ENCODE measurements around the gene HAVCR2. TPM values are rescaled to one million over a fixed set of nuclear protein-coding genes. Genes with fewer than 3 reads are reported as not detected.
"Not testable (repeated sequence)": the region's sequence is repeated elsewhere in the genome, so short reads cannot be mapped to it uniquely, and the experiment has no call there.

The HAVCR2 gene
- total RNA-seq, 2 experiments from 2014 or later: 73.8 to 76.9 TPM

- ATAC-seq (ENCODE audit: low read depth): peak; percentile 82
- Mint-ChIP-seq H3K27ac (peak overlapping the region; percentile 76), H3K9me3 (peaks cover 5% of the 10 kb centered on the region), H3K4me1 (peaks cover 23% of the 10 kb centered on the region), H3K4me3 (peak overlapping the region; percentile 78), H3K36me3 (peaks cover 50% of the 10 kb centered on the region), H3K27me3 (no peaks in the 10 kb centered on the region)
- no peak for DNase-seq
- POLR2A ChIA-PET: interaction anchor here (1.1 to 2.1 kb wide), 3 partner anchors 26 to 92 kb away, joined by 3 to 7 read pairs (median 3); partner anchors contain the start of gene MED7
These were observed 58.8 kb downstream of the HAVCR2 start for GRCh38 chr5:157050050-157050449.

- Mint-ChIP-seq H3K27ac (peak overlapping the region; percentile 76), H3K4me1 (peaks cover 25% of the 10 kb centered on the region), H3K27me3 (no peaks in the 10 kb centered on the region), H3K9me3 (peaks cover 5% of the 10 kb centered on the region), H3K4me3 (peak overlapping the region; percentile 78), H3K36me3 (peaks cover 50% of the 10 kb centered on the region)
- DNase-seq (no peak), ATAC-seq (ENCODE audit: low read depth) (no peak)
- POLR2A ChIA-PET: interaction anchor here (1.1 to 2.1 kb wide), 3 partner anchors 26 to 93 kb away, joined by 3 to 7 read pairs (median 3); partner anchors contain the start of gene MED7
These were observed 59.2 kb downstream of the HAVCR2 start for GRCh38 chr5:157049605-157050004.

DNA sequence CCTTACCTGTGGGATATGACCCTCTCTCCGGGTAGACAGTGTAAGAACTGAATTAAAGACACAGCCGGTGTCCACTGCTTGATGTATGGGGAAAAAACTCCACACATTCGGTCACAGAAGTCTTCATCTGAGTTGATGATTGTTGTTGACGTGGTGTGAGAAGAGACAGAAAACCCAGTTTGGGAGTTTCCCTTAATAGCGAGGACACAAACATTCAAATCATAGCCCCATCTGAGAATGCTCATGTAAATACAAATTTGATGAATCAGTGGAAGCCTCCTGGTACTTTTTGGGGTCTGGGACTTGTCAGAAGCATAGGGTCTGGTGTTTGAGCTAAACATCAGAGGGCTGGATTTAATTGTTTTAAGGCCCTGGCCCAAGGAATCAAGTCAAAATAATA, 60.9 kb downstream of the HAVCR2 start:
- peaks cover 5% of the 10 kb centered on the region for H3K9me3 Mint-ChIP-seq
- H3K36me3 Mint-ChIP-seq: peaks cover 52% of the 10 kb centered on the region
- no peak overlapping the region for H3K4me3 Mint-ChIP-seq

GRCh38 chr5:157047016-157047415, 61.8 kb downstream of the HAVCR2 start:
- H3K27me3 Mint-ChIP-seq; ATAC-seq (ENCODE audit: low read depth); H3K9me3 Mint-ChIP-seq; POLR2A ChIA-PET; H3K27ac Mint-ChIP-seq; DNase-seq; H3K4me3 Mint-ChIP-seq: not testable (repeated sequence)
- Mint-ChIP-seq H3K36me3 (peaks cover 46% of the 10 kb centered on the region), H3K4me1 (peaks cover 33% of the 10 kb centered on the region)

More for the DNA sequence above, 60.9 kb downstream of the HAVCR2 start:
- DNase-seq: no peak
- ATAC-seq (ENCODE audit: low read depth): no peak
- no peak overlapping the region for H3K27ac Mint-ChIP-seq
- peaks cover 33% of the 10 kb centered on the region for H3K4me1 Mint-ChIP-seq
- POLR2A ChIA-PET: interaction anchor here (0.9 kb wide), 1 partner anchor 68 kb away, joined by 3 read pairs; no protein-coding TSS in a partner anchor
- H3K27me3 Mint-ChIP-seq: no peaks in the 10 kb centered on the region

DNA sequence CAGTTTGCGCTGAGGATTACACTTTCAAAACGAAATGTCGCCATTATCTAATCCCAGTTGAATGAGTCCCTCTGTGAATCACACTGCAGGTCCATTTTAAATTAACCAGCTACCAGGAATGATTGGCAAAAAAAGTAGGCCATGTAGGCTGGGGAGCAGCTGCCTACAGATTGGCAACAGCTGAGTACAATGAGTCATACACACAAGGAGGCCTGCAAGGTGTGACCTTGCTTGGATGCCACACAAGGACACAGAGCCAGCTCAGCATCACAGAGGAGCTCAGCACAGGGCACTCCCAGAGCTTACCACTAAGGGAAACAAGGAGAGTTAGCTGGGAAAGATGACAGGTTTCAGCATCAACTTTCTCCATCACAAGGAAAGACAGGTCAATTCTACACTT, 62.8 kb downstream of the HAVCR2 start:
- ATAC-seq (ENCODE audit: low read depth): peak; percentile 43
- POLR2A ChIA-PET: interaction anchor here (0.6 to 1.3 kb wide), 3 partner anchors 29 to 262 kb away, joined by 3 to 5 read pairs (median 4); partner anchors contain the start of gene MED7
- H3K27ac Mint-ChIP-seq: peak overlapping the region; percentile 59

DNA sequence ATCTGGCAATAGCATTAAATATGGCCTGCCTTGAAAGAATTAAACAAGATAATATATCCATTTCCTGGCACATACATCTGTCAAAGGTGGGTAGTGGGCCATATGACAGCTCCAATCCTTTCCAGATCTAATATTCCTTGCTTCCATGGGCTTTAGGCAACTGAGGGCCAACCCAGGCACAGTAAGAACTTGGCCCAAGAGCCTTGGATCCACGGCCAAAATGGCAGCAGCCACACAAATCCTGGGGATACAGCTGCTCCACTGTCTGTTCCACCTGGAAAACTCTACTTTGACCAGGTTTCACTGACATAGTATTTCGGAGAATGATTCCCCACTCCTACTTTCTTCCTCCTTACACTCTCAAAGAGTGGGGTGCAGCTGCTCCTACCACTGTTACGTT, 63.2 kb downstream of the HAVCR2 start:
- DNase-seq: no peak
- H3K4me1 Mint-ChIP-seq: peaks cover 29% of the 10 kb centered on the region

More for the DNA sequence above, 62.8 kb downstream of the HAVCR2 start:
- peaks cover 33% of the 10 kb centered on the region for H3K4me1 Mint-ChIP-seq
- H3K27me3 Mint-ChIP-seq: no peaks in the 10 kb centered on the region
- H3K9me3 Mint-ChIP-seq: no peaks in the 10 kb centered on the region
- DNase-seq: no peak
- peaks cover 41% of the 10 kb centered on the region for H3K36me3 Mint-ChIP-seq
- H3K4me3 Mint-ChIP-seq: no peak overlapping the region

DNA sequence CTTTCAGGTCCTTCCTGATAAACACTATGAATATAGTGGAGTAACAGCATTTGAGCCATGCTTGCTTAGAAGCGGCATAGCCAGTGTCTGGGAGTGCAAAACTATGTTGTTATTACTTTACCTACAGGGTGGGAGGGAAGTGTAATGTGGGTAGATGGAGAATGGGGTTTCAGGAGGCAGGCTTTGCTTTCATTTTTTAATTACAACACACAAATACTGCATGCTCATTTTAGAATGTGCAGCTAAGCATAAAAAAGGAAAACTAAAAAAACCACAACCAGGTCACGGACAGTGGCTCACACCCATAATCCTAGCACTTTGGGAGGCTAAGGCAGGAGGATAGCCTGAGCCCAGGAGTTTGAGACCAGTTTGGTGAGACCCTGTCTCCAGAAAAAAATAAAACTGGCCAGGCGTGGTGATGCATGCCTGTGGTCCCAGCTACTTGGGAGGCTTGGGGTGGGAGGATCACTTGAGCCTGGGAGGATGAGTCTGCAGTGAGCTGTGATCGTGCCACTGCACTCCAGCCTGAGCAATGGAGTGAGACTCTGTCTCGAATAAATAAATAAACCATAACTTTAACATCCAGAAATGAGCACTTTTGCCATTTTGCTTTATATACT, 70.2 kb downstream of the HAVCR2 start:
- H3K27me3 Mint-ChIP-seq: no peaks in the 10 kb centered on the region
- H3K27ac Mint-ChIP-seq: peak overlapping the region; percentile 83
- DNase-seq (no peak), ATAC-seq (ENCODE audit: low read depth) (peak; percentile 42)
- H3K9me3 Mint-ChIP-seq: peaks cover 4% of the 10 kb centered on the region
- H3K4me3 Mint-ChIP-seq: peak overlapping the region; percentile 66
- H3K4me1 Mint-ChIP-seq: peaks cover 19% of the 10 kb centered on the region
- POLR2A ChIA-PET: no interaction called here
- peaks cover 27% of the 10 kb centered on the region for H3K36me3 Mint-ChIP-seq

More for the DNA sequence above, 63.2 kb downstream of the HAVCR2 start:
- H3K27me3 Mint-ChIP-seq: no peaks in the 10 kb centered on the region
- H3K36me3 Mint-ChIP-seq: peaks cover 39% of the 10 kb centered on the region
- POLR2A ChIA-PET: interaction anchor here (1.0 to 1.3 kb wide), 2 partner anchors 29 to 97 kb away, joined by 3 to 4 read pairs; partner anchors contain the start of gene MED7
- H3K27ac Mint-ChIP-seq: no peak overlapping the region
- no peak overlapping the region for H3K4me3 Mint-ChIP-seq
- ATAC-seq (ENCODE audit: low read depth): no peak
- no peaks in the 10 kb centered on the region for H3K9me3 Mint-ChIP-seq

Other genes with a start within 250 kb of the HAVCR2 start
- gene TIMD4, start 145.8 kb downstream of the HAVCR2 start, total RNA-seq: 1 to 10 TPM; 3.7 to 4.9 TPM
- 1 to 10 TPM; 3.4 to 4.1 TPM for gene HAVCR1, start 49.9 kb downstream of the HAVCR2 start, total RNA-seq
- 10 to 100 TPM; 15.3 to 15.5 TPM for gene MED7, start 33.8 kb upstream of the HAVCR2 start, total RNA-seq
- not detected for gene GARIN3, start 57.2 kb upstream of the HAVCR2 start, total RNA-seq
- gene ITK, start 71.8 kb upstream of the HAVCR2 start, total RNA-seq: 100 to 1,000 TPM; 313 to 324 TPM
- 100 to 1,000 TPM; 458 to 480 TPM for gene CYFIP2, start 157.1 kb upstream of the HAVCR2 start, total RNA-seq

All from activated naive CD8-positive, alpha-beta T cell treated with anti-CD3 and anti-CD28 coated beads, Interleukin-2, amount 10 ng/mL, durations not matched to agents 7 days and 5 days (primary cell).